ENCODE data around the gene ACTL6B. TPM values are rescaled to one million over a fixed set of nuclear protein-coding genes. Genes with fewer than 3 reads are reported as not detected.

ACTL6B gene
- total RNA-seq, 1 experiment from 2014 or later, result not detected

DNA sequence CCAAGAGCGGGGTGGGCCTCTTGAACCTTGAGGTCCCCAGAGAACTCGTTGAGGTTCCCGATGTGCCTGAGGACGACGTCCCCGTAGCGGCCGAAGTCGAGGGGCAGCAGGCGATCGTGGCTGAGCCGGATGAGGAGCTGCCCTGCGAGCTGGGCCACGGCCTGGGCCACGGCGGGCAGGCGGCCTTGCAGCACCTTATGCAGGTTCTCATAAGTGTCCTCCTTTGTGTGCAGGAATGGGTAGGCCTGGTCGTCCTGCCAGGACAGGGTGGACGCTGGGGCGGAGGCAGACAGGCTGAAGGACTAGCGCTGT, 29.1 kb downstream of the ACTL6B start:
- no peak for DNase-seq (ENCODE audit: low read depth)

DNA sequence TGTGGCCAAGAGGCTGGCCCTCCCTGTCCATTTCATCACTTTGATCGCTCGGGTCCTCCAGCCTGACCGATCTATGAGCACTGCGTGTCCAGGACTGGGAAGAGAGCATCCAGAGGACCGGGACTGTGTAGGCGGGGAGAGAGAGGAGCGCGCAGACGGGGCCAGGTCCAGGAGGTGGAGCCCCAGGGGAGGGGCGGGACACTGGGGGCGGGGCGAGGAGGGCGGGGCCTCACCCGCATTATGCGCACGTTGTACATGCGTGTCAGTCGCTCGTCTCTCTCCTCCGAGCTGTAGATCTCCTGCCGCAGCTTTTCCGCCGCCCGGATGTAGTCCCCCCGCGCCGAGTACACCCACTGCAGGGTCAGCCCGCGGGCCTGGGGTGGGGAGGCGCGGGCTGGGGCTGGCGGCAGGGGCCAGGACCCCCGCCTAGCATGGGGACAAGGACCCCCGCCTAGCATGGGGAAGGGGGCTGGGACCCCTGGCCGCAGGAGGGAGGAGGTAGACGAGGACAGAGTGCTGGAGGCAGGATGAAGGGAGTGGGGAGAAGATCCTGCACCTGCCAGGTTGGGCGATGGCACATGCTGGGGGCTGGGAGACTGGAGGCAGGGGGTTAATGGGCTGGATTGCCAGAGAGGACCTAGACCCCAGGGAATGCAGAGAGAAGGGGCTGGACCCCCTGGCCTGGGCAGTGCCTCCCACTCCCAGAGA, 29.6 kb downstream of the ACTL6B start:
- peak; percentile 36 for DNase-seq (ENCODE audit: low read depth)

DNA sequence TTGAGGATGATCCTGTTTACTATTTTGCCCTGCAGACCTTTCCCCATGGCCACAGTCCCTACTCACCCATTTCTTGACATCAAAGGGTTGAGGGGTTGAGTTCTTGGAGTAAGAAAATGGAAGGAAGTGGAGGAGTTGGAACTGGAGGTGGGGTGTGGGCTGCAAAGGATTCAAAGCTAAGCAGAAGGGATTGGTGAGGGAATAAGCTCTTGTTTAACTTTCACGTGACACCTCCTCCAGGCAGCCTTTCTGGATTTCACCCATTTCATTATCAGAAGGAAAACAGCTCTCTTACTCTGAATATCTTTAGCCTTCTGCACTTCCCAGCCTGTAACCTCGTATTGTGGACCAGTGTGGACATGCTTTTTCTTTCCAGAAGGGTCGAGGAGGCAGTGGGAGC, 30.2 kb downstream of the ACTL6B start:
- no peak for DNase-seq (ENCODE audit: low read depth)

DNA sequence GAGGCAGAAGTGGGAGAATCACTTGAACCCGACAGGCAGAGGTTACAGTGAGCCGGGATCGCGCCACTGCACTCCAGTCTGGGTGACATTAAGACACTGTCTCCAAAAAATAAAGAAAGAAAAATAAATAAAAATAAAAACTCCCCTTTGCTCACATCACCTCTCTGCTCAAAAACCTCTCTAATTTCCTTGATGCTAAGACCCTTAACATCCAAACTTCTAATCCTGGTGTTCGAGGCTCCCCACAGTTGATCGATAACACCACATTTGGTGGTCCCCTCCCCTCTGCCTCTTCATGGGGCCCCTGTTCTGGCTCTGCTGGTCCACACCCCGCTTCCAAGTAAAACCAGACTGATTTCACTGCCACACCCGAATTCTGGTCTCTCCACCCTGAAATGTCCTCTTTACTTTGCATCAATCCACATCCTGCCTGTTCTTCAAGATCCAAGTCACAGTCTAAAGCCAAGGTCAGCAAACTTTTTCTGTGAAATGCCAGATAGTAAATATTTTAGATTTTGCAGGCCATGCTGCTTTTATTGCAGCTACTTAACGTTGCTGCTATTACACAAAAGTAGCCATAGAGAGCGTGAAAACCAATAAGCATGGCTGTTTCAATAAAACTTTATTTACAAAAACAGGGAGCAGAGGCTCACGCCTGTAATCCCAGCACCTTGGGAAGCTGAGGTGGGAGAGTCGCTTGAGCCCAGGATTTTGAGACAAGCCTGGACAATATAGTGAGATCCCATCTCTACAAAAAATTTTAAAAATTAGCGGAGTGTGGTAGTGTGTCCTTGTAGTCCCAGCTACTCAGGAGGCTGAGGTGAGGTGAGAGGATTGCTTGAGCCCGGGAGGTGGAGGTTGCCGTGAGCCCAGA, 32.1 kb downstream of the ACTL6B start:
- DNase-seq (ENCODE audit: low read depth), result no peak

DNA sequence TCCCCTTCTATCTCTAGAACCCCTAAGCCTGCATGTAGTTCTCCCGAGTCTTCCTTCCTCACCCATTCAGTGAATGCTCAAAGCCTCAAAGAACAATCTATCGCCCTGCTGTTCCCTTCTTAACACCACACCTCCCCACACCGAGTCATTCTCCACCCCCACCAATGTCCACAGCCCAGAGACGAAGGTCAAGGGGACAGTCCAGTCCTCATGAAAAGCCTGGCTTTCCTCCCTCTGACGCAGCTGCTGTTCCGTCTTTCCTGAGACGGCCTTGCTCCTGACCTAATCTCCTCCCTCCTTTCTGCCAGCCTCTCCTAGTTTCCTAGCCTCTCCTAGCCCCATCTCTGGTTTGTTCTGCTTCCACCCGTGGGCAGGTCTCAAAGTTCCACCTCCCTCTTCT, 34.7 kb downstream of the ACTL6B start:
- no peak for DNase-seq (ENCODE audit: low read depth)

DNA sequence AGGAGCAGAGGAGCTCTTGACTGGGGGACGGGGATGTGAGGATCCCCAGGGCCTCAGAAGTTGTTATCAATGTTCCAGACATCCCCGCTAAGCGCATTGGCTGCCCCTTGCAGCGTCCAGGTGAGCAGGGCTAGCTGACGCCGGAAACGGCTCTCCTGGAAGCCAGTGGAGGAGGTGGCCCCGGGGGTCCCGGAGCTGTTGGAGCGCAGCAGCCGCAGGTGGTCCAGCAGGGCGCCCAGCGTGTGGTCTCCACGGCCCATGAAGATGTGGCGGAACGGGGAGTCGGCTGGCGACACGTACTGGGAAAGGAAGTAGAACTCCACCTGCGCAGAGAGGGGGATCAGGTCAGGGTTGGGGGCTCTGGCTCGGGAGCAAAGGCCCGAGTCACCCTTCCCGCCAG, 35.4 kb downstream of the ACTL6B start:
- DNase-seq (ENCODE audit: low read depth), result no peak

DNA sequence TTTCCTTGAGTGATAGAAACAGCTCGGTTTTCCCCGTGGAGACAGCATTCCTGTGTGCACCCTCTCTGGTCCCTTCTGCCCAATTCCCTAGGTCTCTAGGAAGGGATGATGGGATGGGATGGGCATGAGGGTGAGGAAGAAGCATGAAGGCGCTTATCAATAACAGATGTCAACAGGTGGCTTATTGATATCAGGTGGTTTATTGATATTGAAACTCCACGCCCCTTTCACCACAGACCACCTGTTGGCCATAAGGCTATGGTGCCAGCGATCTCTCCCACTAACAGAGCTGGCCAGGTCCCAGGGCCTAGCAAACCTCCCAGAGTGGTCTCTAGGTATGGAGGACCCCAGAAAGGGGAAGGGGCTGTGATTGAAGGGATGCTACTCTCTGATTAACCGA, 36.0 kb downstream of the ACTL6B start:
- no peak for DNase-seq (ENCODE audit: low read depth)

DNA sequence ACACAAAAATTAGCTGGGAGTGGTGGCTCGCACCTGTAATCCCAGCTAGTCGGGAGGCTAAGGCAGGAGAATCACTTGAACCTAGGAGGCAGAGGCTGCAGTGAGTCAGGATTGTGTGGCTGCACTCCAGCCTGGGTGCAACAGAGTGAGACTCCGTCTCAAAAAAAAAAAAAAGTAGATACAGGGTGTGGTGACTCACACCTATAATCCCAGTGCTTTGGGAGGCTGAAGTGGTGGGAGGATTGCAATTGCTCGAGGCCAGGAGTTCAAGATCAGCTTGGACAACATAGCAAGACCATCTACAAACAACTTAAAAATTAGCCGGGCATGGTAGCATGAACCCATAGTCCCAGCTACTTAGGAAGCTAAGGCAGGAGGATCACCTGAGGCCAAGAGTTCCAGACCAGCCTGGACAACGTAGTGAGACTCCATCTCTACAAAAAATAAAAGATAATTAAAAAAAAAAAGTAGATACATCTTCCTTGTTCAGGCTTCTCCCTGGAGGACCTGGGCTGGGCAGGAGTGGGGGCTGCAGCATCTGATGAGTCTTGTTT, 41.9 kb downstream of the ACTL6B start:
- DNase-seq (ENCODE audit: low read depth), result no peak

DNA sequence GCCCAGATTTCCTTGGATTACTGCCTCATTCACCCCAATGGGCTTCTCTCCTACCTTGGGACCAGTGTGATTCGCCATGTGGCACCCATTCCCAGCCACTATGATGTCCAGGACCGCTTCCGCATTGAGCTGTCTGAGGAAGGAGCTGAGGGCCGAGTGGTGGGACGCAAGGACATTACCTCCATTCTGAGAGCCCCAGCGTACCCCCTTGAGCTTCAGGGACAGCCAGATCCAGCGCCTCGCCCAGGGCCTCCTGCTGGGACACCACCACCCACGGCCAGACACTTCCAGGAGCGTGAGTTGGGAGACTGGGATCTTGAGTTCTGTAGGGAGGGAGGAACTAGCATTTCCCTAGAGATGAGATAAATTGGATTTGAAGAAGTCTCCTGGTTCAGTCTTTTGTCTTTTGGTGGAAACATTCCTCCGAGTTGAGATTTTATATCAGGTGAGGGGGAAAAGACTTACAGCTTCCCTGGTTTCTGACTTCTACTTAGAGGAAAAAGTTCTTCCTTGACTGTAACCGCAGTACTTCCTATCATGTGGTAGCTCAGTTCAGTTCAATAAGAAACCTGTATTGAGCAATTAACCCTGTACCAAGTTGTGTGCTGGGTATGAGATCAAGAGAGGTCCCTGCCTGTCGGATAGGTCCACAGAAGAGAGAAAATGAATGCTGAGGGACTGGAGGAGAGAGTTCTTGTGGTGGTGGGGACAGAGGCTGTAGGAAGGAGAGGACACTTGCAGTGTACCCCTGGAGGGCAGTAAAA, 42.7 kb downstream of the ACTL6B start:
- no peak for DNase-seq (ENCODE audit: low read depth)

DNA sequence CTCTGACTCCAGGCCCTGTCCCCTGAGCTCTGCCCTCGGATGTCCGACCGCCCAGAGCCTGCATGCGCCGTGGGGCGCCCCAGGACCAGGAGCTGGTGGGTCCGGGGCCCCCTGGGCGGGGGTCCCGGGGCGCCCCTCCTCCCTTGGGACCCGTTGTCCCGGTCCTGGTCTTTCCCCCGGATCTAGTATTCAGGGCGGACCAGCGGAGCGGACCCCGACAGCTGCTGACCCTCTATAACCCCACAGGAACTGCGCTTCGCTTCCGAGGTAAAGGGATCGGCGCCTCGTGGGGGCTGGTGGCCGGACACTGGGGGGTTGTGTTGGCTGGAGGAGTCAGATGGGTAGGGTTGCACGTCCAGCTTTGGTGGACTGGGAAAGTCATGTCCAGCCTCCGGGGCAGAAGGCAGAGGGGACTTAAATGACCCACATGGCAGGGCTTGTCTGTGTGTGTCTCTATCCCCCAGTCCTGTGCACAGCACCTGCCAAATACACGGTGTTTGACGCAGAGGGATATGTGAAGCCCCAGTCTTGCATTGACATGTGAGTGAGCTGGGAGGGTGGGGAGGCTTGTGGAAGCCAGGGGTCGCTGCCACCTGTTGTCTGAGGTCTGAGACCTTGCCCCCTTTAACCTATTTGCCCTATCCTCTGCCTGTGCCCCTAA, 43.4 kb downstream of the ACTL6B start:
- peak; percentile 13 for DNase-seq (ENCODE audit: low read depth)

DNA sequence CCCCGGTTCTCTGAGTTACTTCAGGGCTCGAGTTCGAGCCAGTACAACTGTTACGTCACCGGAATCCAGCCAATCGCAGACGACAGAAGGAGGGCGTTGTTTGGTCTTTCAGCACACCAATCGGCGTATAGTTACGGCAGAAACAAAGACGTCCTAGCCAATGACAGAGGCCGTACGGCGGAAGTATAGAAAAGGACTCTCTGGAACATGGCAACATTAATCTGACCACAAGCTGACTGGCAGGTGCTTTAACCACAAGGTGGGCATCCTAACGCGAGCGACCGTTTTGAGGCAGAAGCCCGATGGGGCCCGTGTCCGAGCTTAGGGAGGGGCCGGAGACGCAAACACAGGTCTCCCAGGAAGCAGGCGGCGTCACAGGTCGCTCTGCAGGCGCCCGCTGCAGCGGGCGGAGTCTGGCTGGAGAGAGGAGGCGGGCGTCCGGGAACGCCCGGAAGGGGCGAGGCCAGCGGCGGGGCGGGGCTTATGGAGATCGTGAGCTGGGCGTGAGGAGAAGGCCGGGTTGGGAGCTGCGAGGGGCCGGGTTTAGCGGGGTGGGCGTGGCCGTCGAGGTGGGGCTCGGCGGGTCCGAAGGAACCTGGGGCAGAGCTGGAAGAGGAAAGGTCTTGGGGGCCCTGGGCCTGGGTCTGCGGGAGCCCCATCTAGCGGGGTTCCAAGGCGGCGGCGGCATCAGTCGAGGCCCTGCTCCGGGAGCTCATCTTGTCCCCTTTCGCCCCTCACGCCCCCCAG, 44.1 kb downstream of the ACTL6B start, which contains the start of gene MOSPD3:
MOSPD3 (plus strand) TSS at position 558 of the 747 bp plus-strand sequence. CDS start 252 bp downstream, outside the sequence.
- peak; percentile 100 for DNase-seq (ENCODE audit: low read depth)

DNA sequence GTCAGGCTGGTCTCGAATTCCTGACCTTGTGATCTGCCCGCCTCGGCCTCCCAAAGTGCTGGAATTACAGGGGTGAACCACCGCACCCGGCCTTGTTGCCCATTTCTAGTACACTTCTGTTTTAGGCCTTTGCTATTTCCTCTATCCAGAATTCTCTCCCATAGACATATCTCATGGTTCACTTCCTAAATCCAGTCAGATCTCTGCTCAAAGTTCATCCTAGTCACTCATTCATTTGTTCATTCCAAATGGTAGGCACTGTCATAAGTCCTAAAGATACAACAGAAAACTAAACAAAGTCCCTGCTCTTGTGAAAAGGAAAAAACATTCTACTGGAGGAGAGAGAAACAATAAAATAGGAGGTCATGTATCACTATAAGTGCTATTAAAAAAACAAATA, 46.3 kb downstream of the ACTL6B start:
- DNase-seq (ENCODE audit: low read depth), result no peak

DNA sequence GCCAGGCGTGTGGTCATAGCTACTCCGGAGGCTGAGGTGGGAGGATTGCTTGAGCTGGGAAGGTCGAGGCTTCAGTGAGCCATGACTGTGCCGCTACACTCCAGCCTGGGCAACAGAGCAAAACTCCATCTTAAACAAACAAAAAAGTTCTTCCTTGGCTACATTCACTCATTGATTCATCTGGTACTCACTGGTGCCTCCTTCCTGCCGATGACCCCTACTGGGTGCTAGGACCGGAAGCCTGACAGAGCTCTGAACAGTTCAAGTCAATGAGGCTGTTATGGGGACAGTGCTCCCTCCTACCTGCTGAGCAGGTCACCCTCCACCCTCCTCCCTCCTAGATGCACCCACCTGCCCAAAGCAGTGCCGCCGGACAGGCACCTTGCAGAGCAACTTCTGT, 49.1 kb downstream of the ACTL6B start:
- DNase-seq (ENCODE audit: low read depth), result no peak

DNA sequence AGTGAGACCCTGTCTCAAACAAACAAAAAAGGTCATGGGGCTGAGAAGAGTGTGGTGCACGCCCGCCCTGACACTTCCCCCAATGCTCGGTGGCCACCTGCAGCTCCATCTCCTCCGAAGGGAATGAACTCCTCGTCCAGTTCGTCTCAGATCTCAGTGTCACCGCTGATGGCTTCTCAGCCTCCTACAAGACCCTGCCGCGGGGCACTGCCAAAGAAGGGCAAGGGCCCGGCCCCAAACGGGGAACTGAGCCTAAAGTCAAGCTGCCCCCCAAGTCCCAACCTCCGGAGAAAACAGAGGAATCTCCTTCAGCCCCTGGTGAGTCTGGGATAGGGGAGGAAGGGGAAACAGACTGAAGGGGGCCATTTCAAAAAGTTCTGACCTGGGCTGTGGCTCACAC, 49.9 kb downstream of the ACTL6B start:
- DNase-seq (ENCODE audit: low read depth), result no peak

DNA sequence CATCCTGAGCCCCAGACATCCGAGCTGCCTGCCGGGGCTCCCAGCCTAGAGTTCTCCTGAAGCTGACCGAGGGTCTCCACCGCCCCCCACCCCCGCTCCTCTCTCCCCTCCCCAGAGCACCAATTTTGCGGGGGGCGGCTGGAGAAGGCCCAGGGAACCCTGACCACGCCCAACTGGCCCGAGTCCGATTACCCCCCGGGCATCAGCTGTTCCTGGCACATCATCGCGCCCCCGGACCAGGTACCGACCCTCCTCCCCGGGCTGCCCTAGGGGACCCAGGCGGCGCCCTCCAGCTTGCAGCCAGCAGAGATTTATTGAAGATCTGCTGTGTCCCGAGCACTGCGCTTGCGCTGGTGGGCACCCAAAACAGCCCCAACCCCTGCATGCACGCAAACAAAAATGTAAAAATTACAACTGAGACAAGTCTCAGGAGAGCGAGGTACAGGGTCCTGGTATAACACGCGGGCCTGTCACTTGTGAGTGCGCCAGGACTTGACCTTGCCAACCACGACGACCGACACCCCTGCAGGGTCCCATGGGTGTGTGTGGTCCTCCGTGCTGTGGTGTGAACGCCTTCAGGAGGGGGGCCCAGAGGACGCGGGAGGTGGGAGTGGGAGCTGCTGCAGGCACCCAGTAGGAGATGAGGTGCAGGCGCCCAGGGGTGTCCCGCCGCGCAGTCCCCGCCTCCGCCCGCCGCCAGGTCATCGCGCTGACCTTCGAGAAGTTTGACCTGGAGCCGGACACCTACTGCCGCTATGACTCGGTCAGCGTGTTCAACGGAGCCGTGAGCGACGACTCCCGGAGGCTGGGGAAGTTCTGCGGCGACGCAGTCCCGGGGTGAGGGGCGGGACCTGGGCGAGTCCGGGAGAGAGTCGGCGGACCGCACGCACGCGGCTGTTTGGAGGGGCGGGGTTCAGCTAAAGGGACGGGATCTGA, 51.0 kb downstream of the ACTL6B start:
- DNase-seq (ENCODE audit: low read depth), result no peak

DNA sequence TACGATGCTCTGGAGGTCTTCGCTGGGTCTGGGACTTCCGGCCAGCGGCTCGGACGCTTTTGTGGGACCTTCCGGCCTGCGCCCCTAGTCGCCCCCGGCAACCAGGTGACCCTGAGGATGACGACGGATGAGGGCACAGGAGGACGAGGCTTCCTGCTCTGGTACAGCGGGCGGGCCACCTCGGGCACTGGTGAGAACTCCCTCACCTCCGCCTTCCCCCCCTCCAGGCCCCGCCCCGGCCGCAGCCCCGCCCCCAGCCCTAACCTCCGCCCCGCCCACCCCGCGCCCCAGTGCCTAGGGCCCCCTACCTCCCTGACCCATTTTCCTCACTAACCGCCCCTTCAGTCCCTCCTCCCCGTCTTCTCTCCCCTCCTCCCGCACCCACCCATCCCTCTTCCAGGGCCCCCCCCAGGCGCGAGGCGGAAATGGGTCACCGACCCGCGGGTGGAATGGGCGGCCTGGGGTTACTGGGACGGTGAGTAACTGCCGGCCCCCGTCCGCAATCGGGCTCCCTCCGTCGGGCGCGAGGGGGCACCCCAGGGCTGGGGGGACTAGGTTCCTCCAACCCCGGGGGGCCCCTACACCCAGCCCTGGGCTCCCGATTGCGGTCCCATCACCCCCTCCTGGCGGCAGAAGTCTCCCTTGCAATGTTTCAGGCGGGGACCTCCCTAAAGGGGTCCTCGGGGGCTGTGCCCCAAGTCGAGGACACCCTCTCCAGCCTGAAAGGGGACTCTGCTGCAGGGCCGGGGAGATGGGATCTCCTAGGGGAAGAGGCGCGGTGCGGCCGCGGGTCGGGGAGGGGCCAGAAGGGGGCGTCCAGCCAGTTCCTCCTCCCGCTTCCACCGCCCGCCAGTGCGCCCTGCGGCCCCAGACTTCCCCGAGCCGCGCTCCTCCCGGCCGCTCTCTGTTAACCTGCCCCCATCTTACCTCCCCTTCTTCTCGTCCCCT, 51.9 kb downstream of the ACTL6B start:
- DNase-seq (ENCODE audit: low read depth), result peak; percentile 56

DNA sequence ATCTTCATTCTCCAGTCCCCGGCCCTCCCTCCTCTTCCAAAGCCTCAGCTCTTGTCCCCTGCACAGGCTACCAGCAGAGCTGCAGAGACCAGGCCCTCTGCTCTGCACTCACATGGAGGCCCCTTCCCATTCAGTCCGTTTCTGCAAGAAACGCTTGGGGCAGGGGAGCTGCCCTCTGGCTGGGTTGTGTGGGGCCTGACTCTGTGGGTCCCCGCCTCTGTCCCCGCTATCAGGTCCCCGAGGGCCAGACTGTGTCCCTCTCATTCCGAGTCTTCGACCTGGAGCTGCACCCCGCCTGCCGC, 52.6 kb downstream of the ACTL6B start:
- DNase-seq (ENCODE audit: low read depth), result no peak

DNA sequence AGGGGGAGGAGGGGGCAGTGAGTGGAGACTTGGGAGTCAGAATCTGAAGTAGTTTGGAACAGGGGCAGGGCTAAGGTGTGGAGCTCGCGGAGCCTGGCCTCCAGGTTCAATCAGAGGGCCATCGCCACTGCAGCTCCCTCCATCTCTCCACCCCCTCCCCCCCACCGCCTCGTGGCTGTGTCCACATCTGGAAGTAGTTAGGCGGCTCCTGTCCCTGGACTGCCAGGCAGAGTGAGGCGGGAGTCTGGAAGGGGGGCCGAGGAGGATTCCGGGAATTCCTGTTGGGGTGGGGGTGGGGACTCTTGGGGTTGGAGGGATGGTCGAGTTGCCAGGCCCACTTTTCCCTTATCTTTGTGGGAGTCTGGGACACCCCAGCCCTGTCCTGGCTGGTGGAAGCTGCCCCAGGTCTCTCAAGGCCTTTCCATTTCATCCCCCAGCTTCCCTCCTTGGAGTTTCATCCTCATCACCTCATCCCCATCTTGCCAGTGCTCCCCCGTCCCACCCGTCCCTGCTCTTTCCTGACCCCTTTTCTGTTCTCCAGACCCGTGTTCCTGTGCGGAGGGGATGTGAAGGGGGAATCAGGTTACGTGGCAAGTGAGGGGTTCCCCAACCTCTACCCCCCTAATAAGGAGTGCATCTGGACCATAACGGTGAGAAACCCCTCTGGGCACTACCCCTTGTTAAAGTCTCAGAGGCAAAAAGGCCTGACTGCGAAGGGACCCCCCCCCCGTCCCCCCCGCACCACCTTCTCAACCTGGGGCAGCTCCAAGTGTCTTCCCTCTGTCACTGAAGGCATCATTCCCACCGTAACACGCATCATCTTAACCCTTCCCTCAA, 53.1 kb downstream of the ACTL6B start:
- peak; percentile 13 for DNase-seq (ENCODE audit: low read depth)
